ENCODE results near the gene MS4A6E. TPM values are rescaled to one million over a fixed set of nuclear protein-coding genes. Genes with fewer than 3 reads are reported as not detected.

The MS4A6E gene
- total and polyA plus RNA-seq, 7 donors, result not detected

DNA sequence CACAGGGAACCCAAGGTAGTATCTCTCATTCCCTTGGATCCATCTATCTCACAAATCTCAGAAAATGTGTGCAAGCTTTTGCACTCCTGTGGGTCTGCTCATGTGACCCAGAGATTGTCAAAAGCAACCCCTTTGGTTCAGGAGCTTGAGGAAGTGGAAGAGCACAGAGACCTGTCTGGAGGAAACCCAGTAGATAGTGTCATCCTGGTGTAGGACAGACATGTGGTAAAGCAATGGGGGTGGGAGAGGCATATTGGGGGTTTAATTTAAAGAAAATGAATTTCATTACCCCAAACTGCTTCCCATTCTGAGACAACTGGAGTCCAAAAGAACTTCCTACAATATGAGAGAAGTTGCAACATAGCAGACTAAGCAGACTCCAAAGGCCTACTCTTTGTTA is 63.4 kb downstream of the MS4A6E start:
- DNase-seq (no peak), ATAC-seq (no peak)
- no peaks in the 10 kb centered on the region for H3K4me1 ChIP-seq
- TF ChIP-seq, protein P1, sequence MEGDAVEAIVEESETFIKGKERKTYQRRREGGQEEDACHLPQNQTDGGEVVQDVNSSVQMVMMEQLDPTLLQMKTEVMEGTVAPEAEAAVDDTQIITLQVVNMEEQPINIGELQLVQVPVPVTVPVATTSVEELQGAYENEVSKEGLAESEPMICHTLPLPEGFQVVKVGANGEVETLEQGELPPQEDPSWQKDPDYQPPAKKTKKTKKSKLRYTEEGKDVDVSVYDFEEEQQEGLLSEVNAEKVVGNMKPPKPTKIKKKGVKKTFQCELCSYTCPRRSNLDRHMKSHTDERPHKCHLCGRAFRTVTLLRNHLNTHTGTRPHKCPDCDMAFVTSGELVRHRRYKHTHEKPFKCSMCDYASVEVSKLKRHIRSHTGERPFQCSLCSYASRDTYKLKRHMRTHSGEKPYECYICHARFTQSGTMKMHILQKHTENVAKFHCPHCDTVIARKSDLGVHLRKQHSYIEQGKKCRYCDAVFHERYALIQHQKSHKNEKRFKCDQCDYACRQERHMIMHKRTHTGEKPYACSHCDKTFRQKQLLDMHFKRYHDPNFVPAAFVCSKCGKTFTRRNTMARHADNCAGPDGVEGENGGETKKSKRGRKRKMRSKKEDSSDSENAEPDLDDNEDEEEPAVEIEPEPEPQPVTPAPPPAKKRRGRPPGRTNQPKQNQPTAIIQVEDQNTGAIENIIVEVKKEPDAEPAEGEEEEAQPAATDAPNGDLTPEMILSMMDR (IDR thresholded peaks at IDR 0.05), result no peak
- H3K36me3 ChIP-seq (ENCODE audit: insufficient read depth in 1 of 2, low read depth in 1 of 2), result no peaks in the 10 kb centered on the region
- H3K27ac ChIP-seq, result no peak overlapping the region
- intact Hi-C loops (cut with DNase I), result no loop called here
- no peaks in the 10 kb centered on the region for H3K27me3 ChIP-seq (ENCODE audit: insufficient read depth in 3 of 3, low read length in 2 of 3)
- H3K9me3 ChIP-seq, result no peaks in the 10 kb centered on the region
- H3K4me3 ChIP-seq, result no peak overlapping the region

Other genes starting within 250 kb of the MS4A6E start
- gene MS4A2, start 238.6 kb upstream of the MS4A6E start, total RNA-seq, result under 1 TPM; 0.17 to 0.55 (median 0.31) TPM
- under 1 TPM in 2 of 3 donors, not detected in 1; 0.01 to 0.05 TPM for gene MS4A2, start 238.6 kb upstream of the MS4A6E start, polyA plus RNA-seq
- 10 to 100 TPM; 14.7 to 22.6 (median 18.0) TPM for gene MS4A6A, start 144.2 kb upstream of the MS4A6E start, total RNA-seq
- gene MS4A6A, start 144.2 kb upstream of the MS4A6E start, polyA plus RNA-seq, result 10 to 100 TPM in 1 of 3 donors, 1 to 10 TPM in 2; 2.9 to 11.6 (median 4.2) TPM
- 1 to 10 TPM in 1 of 4 donors, under 1 TPM in 3; 0.47 to 1.6 (median 0.71) TPM for gene MS4A4E, start 84.1 kb upstream of the MS4A6E start, total RNA-seq
- under 1 TPM; 0.05 to 0.33 (median 0.23) TPM for gene MS4A4E, start 84.1 kb upstream of the MS4A6E start, polyA plus RNA-seq
- gene MS4A4A, start 46.6 kb upstream of the MS4A6E start, total RNA-seq, result 1 to 10 TPM; 6.7 to 9.4 (median 8.3) TPM
- gene MS4A4A, start 46.6 kb upstream of the MS4A6E start, polyA plus RNA-seq, result 1 to 10 TPM; 2.4 to 6.0 (median 2.4) TPM
- gene MS4A7, start 51.3 kb downstream of the MS4A6E start, total RNA-seq, result 1 to 10 TPM; 3.8 to 5.4 (median 5.0) TPM
- gene MS4A7, start 51.3 kb downstream of the MS4A6E start, polyA plus RNA-seq, result 1 to 10 TPM; 1.0 to 1.5 (median 1.1) TPM
- gene MS4A14, start 69.2 kb downstream of the MS4A6E start, total RNA-seq, result 1 to 10 TPM in 1 of 4 donors, under 1 TPM in 3; 0.12 to 1.3 (median 0.30) TPM
- under 1 TPM; 0.03 to 0.14 (median 0.05) TPM for gene MS4A14, start 69.2 kb downstream of the MS4A6E start, polyA plus RNA-seq
- gene MS4A5, start 102.3 kb downstream of the MS4A6E start, total RNA-seq, result not detected
- not detected for gene MS4A5, start 102.3 kb downstream of the MS4A6E start, polyA plus RNA-seq
- gene MS4A1, start 128.6 kb downstream of the MS4A6E start, total RNA-seq, result 1 to 10 TPM in 1 of 4 donors, under 1 TPM in 2, not detected in 1; 0.73 to 1.9 (median 0.74) TPM
- under 1 TPM; 0.09 to 0.24 (median 0.22) TPM for gene MS4A1, start 128.6 kb downstream of the MS4A6E start, polyA plus RNA-seq
- not detected for gene MS4A12, start 165.5 kb downstream of the MS4A6E start, total RNA-seq
- gene MS4A12, start 165.5 kb downstream of the MS4A6E start, polyA plus RNA-seq, result not detected
- not detected for gene MS4A13, start 188.1 kb downstream of the MS4A6E start, total RNA-seq
- gene MS4A13, start 188.1 kb downstream of the MS4A6E start, polyA plus RNA-seq, result not detected

All from psoas muscle (tissue), 8 donors.